ENCODE results near the gene GPRC5A.

GPRC5A gene

DNA sequence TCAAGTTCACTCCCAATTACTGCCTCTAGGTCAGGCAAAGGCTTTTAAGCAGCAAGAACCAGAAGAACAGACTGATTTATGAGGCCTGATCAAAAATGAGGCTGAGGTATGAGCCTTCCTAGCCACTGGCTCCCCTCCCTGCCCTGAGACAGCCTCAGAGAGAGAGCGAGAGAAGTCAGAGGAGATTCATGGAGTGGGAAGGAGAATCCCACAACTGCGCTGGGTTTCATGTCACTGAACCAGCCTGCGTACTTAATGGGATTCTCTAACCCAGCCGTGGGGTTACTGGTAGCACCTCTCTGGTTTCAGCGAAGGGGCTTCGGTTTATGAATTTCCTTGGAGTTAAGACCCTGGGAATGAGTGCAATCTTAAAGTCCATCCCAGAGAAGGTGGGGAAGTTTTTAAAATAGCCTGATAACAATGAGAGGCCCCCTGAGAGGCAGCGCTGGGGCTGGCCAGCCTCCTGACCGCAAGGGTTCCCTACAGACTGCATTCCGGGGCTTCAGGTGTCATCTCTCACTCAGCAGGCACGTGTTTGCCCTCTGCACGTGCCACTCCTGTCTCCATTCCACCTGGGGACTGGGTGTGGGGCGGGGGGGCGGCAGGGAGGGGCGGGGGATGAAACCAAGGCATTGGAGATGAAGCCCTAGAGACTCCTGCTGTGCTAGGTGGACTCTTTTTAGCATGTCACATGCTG, 6.1 kb upstream of the GPRC5A start:
- no peak for DNase-seq

DNA sequence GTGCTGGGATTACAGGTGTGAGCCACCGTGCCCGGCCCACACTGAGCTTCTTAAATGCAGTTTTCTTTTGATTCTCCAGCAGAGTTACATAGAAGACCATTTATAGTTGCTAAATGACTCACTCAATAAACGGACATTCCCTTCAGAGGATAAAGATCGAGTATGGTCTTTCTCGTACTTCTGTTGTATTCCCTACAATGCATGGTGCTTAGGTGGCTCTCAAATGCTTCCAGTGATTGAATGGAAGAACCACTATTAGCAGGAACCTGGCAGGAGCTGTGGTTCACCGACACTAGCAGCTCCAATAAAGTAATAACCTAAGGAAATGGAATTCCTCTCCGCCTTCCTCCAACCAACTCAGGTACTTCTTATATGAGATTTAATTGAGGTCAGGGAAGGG, 3.9 kb upstream of the GPRC5A start:
- DNase-seq = no peak

DNA sequence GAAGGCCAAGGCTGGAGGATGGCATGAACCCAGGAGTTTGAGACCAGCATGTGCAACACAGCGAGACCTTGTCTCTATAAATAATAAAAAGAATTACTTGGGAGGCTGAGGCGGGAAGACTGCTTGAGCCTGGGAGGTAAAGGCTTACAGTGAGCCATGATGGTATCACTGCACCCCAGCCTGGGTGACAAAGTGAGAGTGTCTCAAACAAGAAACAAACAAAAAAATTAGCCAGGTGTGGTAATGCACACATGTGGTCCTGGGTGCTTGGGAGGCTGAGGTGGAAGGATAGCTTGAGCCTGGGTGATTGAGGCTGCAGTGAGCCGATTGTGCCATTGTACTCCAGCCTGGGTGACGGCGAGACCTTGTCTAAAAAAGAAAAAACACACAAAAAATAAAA, 1.7 kb upstream of the GPRC5A start:
- no peak for DNase-seq

DNA sequence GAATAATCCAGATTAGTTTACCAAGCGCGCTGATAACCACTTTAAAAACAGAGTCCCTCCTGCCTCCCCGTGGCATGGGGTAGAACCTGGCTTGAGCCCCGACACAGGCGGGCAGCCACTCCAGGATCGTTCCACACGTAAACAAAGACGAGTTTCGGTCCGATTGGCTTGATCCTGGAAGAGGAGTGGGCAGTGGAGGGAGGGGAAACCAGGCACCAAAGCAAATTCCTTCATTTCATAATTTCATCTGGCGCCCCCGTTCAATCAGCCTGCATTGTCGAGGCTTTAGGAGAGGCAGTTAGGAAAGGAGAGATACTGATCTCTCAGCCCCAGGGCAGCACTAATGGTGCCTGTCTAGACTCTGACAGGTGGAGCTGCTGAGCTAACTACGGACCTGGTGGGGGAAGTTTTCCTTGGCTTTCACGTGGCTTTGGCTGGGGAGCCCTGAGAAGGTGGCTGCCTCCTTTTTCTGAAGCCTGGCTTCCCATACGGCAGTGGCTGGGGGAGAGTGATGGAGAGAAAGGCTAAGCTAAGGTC, 751 bp upstream of the GPRC5A start:
- no peak for DNase-seq

DNA sequence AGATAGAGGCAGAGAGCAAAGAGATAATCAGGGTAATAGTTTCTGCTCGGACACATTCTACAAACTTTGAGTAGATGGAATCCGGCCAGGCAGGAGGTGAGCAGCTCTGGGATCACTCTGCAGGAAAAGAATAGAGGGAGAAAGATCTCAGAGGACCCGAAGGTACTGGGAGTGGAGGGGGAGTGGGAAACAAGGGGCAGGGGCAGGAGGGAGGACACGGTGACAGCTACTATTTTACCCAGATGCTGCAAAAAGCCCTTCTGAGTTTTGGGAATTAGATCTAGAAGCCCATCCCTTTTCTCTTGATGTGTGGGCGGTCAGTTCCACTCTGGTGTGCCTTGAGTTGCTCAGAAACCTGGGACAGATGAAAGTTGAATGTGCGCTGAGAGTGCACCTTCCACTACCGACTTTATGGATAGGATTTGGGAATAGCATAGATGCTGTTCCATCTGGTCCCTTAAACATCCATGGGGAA, 556 bp downstream of the GPRC5A start:
- DNase-seq = peak; percentile 30

DNA sequence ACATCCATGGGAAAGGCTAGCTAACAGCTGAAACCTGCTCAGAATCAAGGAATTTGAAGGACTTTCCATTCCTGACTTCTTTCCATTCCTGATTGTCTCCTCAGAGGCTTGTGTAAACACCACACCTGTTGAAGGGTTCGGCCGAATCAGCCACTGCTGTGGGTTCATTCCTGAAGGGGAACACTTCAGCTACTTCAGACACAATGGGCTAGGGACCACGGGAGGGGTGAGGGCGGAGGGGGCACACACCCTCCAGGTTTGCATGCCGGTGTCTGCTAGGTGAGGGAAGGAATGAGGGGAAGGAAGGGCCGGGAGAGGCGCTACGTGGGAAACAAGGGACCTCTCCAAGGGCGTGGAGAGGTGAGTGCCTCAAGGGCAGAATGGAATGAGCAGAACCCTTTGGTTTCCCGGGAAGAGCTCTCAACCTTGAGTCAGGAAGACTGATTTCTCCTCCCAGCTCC, 1.3 kb downstream of the GPRC5A start:
- no peak for DNase-seq

DNA sequence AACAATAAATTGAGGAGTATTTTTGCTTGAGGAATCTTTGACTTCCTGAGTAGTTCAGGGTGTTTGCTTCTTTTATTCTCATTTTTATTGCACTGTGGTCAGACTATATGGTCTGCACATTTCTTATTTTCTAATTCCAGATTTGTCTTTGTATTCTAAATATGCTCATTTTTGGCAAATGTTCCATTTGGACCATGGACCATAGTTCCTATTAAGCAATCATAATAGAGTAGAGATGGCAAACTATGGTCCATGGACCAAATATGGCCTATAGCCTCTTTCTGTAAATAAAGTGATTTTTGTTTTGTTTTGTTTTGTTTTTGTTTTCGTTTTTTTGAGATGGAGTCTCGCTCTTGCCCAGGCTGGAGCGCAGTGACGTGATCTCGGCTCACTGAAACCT, 2.1 kb downstream of the GPRC5A start:
- DNase-seq = no peak

DNA sequence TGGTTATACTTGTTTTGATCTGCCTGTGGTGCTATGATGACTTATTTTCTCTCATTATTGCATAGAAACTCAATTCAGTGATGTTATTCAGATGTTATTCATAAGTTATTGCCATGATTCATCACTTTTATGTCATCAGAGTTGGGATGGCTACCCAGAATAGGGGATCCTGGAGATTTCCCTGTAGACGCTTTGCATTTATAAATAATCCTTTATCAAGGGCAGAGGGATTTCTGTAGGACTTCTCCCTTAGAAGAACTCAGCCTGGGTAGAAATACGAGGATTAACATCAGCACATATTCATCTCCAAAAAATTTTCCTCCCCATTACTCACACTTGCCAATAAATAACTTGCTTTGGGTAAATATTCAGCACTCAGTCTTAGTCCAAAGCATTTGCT, 4.9 kb downstream of the GPRC5A start:
- DNase-seq = no peak

DNA sequence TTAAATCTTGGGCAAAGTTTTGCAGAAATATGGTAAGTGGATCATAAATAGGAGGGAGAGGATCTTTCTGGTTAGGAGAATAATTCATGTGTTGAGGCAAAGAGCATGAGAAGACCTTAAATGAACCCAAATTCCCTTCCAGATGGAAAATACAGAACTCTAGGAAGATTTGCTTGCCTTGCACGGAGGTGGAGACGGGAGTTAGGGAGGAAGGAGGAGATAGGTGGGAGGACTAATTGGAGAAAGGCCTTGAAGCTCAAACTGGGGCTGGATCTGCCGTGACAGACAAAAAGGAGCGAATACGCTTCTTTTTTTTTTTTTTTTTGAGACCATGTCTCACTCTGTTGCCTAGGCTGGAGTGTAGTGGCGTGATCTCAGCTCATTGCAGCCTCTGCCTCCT, 5.9 kb downstream of the GPRC5A start:
- DNase-seq = no peak

DNA sequence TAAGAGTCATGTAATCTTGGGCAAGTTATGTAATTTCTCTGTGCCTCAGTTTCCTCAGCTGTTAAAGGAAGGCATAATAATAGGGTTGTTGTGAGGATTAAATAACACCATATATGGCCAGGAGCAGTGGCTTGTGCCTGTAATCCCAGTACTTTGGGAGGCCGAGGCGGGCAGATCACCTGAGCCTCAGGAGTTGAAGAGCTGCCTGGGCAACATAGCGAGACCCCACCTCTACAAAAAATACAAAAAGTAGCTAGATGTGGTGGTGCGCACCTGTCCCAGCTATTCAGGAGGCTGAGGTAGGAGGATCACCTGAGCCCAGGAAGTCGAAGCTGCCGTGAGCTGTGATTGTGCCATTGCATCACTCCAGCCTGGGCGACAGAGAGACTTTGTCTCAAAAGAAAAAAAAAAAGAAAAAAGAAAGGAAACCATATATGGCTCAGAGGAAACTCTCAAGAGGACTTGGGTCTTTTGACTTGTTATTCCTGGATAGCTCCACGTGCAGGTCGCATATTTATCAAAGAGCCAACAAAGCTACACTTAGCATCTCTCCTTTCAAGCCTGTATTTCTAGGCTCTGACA, 6.9 kb downstream of the GPRC5A start:
- no peak for DNase-seq

DNA sequence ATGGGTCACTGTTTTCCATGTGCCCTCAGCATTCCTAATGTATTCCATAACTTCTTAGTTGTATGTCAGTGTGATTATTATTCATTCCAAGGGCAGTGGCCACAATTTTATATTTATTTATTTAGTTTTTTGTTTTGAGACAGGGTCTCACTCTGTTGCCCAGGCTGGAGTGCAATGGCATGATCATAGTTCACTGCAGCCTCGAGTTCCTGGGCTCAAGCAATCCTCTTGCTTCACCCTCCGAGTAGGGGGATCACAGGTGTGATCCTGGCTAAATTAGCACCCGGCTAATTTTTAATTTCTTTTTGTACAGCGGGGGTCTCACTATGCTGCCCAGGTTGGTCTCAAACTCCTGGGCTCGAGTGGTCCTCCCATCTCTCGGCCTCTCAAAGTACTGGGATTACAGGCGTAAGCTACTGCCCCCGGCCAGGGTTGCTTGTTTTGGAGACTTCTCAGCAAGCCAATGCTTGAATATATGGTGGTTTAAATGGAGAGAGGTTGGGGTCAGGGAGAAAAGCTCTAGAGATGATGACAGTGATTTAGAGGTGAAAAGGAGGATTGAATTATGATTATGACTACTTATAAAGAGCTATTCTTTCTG, 7.6 kb downstream of the GPRC5A start:
- no peak for DNase-seq

DNA sequence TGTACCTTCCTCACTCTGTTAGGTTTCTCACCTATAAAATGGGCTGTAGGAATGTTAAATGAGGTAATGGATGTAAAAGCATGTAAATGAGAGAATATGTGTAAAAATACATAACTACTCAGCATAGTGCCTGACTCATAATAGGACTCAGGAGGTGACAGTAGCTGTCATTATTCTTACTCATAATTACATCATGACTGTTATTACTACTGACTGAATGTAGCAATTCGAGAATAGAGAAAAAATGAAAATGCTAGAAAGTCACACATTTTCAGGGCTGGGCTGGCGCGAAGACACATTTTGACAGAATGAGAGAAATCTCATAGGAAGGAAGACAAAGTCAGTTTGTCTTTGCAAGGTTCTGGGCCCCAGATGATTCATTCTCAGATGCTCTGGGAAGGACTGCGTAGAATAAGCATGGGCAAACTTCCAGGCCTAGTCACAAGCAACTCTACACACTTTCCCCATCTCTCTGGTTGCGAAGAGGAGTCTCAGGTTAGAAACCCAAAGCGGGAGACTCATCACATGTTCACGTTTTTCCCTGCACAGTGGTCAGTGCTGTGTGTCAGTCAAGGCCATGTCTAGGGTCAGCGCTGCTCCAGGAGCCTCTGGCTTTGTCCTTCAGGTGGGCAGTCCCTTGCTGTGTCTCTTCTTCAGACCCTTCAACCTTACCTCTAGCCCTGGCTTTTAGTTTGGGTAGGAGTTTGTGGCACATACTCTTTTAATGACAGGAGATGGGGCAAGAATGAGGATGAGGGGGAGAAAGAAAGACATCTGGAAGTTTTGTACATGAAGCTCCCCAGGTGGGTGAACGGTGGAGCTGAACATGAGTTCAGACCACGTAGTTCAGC, 8.4 kb downstream of the GPRC5A start:
- no peak for DNase-seq

DNA sequence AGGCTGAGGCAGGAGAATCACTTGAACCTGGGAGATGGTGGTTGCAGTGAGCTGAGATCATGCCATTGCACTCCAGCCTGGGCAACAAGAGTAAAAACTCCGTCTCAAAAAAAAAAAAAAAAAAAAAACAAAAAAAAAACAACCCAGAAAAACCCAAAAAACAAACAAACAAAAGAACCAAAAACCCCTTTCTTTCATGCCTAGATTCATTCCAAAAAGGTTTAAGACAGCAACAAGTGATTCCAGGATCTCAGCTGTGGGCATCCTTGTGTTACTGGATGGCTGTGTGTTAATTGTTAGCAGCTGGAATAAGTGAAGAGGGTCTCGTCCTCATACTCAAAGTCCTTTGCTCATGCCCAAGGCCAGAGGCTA, 9.4 kb downstream of the GPRC5A start:
- DNase-seq = no peak

DNA sequence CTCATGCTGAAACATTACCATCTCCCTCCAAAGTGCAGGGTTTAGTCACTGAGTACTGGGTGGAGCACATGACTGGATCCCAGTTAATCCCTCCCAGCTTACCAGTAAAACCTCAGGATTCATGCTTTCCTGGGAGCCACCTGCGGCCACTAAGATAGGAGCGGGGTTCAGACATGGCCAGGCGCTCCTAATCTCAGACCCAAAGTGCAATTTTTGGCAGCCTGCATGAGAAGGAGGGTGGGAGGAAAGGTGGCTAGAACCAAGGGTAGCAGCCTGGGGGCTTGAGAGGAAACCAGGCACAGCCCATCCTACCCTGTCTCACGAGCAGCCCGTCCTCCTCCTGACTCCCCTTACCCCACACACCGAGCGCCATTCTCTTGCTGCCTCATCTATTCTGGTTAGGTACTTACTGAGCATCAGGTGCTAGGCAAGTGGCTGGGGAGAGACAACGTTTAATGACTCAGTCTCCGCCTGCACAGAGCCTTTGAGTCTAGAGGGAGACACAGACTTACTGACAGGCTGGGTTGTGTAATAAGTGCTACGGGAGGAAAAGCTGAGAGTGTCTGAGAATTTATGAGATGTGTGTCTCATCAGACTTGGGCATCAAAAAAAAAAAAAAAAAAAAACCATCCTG, 9.9 kb downstream of the GPRC5A start:
- no peak for DNase-seq

DNA sequence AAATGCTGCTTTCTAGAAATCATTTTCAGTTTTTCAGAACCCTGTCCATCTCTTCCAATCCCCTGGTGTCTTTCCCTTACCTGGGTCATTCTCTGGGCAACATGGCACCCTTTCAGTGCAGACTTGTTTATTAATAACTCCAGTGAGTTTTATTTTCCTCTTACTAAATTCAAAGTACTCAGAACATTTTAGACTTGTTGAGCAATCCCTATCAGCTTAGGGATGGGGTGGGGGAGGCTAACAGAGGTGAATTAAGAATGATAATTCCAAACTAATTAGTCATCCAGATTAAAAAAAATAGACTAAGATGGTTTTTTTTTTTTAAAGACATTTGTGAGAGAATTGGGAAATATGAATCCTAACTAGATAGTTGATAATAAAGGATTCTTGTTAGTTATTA, 10.7 kb downstream of the GPRC5A start:
- DNase-seq = no peak

DNA sequence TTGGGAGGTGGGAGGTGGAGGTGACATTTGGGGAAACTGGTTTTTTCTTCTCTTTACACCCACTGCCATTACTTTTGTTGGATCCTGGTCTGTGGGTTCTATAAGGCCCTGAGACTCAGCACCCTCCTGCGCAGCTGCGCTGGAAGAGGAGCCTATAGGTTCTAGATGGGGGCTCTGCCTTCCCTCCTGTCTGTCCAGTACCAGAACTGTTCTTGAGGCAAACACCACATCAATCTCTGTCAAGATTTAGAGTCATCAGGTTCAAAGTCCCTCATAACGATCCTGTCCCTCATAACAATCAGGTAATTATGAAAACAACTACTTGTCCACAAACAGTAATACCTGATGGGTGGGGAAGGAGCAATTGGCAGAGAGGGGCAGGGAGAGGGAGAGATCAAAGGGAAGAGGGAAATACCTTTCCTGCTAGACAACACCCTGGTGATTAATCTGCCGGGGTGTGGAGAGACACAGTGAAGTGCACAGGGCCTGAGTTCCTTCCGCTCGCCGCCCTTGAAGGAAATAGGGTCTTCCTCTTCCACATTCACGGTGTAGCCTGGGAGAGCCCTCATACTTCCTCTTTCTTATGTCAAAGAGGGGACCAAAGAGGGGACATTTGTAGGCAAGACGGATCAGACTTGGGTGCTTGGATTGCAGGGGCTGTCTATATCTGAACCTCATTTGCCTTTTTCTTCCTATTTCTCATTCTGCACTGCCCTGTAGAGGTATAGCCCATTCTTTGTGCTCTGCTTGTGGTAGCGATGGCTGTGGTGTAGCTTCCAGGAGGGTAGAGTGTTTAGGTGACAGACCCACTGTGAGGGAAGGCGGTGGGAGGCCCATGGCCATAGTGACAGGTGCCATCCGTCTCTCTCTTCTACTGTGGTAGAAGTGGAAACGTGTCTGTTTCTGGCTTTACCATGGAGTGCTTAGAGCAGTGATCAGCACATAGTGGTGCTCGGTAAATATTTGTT, 12.6 kb downstream of the GPRC5A start:
- no peak for DNase-seq

DNA sequence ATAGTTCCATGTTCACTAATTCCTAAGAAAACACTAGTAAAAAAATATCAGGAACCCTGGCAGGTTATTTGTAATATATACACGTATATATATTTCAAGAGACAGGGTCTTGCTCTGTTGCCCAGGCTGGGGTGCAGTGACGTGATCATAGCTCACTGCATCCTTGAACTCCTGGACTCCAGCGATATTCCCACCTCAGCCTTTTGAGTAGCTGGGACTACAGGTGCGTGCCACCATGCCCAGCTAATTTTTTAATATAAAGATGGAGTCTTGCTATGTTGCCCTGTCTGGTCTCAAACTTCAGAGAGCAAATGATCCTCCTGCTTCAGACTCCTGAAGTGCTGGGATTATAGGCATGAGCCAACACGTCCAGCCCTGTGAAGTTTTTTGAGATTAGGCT, 16.2 kb downstream of the GPRC5A start:
- no peak for DNase-seq

DNA sequence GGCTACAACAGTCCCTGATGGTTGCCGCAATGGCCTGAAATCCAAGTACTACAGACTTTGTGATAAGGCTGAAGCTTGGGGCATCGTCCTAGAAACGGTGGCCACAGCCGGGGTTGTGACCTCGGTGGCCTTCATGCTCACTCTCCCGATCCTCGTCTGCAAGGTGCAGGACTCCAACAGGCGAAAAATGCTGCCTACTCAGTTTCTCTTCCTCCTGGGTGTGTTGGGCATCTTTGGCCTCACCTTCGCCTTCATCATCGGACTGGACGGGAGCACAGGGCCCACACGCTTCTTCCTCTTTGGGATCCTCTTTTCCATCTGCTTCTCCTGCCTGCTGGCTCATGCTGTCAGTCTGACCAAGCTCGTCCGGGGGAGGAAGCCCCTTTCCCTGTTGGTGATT, 16.9 kb downstream of the GPRC5A start:
- DNase-seq = no peak

DNA sequence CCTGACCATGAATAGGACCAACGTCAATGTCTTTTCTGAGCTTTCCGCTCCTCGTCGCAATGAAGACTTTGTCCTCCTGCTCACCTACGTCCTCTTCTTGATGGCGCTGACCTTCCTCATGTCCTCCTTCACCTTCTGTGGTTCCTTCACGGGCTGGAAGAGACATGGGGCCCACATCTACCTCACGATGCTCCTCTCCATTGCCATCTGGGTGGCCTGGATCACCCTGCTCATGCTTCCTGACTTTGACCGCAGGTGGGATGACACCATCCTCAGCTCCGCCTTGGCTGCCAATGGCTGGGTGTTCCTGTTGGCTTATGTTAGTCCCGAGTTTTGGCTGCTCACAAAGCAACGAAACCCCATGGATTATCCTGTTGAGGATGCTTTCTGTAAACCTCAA, 17.3 kb downstream of the GPRC5A start:
- DNase-seq = no peak

DNA sequence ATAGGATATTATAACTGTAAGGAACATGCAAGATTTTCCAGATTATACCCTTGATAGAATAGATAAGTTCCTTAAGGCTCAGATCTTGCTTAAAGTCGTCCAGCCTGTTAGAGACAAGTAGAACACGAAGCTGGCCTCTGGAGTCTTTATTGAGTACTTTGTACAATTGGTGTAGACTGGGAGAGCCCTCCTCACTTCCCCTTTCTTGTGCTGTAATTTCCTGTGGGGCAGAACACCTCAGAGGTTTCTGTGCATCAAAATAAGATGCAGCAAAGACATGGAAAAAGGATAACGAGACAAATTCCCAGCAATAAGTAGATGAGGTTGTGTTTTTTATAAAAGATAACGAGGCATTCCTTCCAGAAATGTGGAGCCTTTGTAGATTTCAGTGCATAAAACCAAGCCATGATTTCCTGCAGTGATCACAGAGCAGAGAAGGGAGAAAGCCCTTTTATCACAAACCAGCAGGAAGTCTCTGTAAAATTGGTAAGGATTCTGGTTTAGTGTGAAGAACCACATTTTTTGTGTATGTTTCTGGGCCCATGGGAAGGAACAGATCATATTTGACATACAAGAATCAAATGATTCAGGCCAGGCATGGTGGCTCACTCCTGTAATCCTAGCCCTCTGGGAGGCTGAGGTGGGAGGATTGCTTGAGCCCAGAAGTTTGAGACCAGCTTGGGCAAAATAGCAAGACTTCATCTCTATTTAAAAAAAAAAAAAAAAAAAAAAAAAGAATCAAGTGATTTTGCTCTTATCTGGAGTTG, 18.0 kb downstream of the GPRC5A start:
- DNase-seq = no peak

DNA sequence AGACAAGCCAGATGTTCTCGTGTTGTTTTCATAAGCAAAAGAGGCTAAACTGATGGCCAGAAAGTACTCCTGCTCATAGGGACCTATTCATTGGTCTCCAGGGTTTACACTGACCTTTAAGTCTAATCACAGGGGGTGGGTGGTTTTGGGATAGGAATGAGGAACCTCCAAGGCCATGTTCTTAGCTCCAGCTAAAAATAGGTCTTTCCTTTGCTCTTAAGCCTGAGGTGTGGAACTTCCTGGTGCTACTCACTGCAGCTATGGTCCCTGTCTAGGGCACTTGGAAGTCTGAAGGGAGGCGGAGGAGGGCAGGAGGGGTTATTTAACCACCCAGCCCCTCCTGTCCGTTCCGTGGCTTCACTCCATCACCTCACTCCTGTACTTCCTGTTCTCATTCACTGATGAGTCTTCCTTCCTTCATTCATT, 18.6 kb downstream of the GPRC5A start:
- no peak for DNase-seq

Measured in retina (tissue), 1 donor.